ENCODE data around the gene TPST1.

Gene TPST1

DNA sequence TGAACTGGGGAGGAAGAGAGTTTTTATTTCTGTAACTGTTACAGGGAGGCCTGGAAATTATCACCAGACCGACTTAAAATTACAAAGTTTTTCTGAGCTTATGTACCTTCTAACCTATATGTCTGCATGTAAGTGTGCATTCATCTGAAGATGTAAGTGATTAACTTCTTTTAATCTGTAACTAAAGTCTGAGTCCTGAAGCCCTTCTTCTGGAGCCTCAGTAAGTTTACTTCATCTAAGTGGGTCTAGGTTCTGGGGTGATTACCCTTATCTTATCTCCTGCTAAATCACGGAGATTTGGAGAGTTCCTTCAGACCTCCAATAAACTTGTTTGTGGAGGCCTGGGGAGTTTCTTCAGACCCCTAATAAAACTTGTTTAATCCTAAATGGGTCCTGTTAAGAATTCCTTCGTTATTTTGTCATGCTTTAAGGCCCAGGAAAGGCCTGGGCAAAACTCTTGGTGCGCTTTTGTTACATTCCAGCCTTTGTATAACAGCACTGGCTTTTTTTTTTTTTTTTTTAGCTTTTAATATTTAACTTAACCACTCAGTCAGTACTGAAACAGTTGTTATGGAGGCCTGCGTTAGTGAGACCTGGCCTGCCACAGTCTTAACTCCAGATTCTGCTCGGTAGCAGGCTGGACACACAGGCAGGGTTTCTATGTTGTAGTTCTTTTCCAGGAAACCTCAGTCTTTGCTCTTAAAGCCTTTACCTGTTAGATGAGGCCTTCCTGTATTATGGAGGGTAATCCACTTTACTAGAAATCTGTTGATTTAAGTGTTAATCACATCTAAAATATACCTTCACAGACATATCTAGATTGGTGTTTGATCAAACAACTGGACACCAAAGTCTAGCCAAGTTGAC lies 33.0 kb downstream of the TPST1 start:
- no peak for TF ChIP-seq CTCF (IDR thresholded peaks at IDR 0.05; ENCODE audit: low read depth, low read length, missing control alignments)
- no peak for DNase-seq (ENCODE audit: extremely low read depth, low read depth)
- no peak overlapping the region for H3K4me3 ChIP-seq (replicated peaks; ENCODE audit: low read depth, low read length)

DNA sequence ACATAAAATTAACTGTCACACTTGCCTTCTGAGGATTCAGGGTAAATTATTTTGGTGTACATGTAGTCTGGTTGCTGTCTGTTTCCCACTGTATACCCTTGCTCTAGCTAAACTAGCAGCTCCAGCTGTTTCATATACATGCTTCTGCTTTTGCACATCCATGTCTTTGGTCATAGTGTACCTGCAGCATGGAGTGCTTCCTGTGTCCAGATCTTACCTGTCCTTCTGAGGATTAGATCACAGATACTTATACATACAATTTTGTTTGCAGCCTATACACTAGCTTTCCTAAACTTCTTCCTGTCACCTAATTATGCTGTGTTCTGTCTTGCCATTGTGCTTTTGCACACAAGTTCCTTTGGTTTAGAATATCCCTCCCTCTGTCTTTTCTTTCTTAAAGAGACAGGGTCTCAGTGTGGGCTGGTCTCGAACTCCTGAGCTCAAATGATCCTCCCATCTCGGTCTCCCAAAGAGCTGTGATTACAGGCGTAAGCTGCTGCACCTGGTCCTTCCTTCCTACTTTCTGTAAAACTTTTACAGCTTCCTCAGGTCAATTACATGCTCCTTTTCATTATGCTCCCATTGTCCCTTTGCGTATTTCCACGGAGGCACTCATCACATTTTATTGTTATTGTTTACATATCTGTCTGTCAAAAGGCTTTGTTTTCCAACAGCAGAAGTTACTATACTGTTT lies 33.8 kb downstream of the TPST1 start:
- no peak for TF ChIP-seq CTCF (IDR thresholded peaks at IDR 0.05; ENCODE audit: low read depth, low read length, missing control alignments)
- H3K4me3 ChIP-seq (replicated peaks; ENCODE audit: low read depth, low read length), result no peak overlapping the region
- DNase-seq (ENCODE audit: extremely low read depth, low read depth), result no peak

DNA sequence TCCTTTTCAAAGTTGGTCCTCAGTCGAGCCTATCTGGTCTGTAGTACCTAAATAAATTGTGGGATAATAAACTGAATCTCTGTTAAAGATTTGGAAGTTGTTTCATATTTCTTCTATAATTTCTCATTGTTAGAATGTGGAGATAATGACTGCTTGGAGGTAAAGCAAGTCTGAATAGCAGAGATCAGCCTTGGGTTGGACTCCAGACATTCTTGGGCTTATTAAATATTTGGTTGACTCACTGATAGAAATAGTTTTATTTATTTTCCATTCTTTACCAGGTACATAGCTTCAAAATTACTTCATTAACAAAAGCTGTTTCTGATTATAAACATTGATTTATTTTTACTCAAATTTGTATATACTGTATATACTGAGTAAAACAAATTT lies 34.3 kb downstream of the TPST1 start:
- DNase-seq (ENCODE audit: extremely low read depth, low read depth), result no peak
- H3K4me3 ChIP-seq (replicated peaks; ENCODE audit: low read depth, low read length), result no peak overlapping the region
- no peak for TF ChIP-seq CTCF (IDR thresholded peaks at IDR 0.05; ENCODE audit: low read depth, low read length, missing control alignments)

DNA sequence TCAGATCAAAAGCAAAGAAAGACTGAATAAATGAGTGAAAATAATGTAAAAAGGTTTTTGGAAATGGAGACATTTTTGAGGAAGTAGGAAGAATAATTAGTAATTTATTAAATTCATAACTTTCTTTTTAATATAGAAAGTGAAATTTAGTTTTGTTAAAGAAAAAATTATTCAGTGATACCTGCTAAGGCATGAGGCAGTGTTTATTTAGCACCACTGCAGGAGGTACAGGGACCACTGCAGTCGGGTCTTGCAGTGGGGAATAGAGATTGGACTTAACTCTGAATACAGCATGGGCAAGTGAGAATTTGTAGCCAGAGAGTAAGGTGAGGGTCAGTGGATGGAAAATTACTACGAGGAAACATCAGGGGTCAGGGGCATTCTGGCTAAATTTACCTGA lies 39.9 kb downstream of the TPST1 start:
- no peak for DNase-seq (ENCODE audit: extremely low read depth, low read depth)
- H3K4me3 ChIP-seq (replicated peaks; ENCODE audit: low read depth, low read length), result no peak overlapping the region
- TF ChIP-seq CTCF (IDR thresholded peaks at IDR 0.05; ENCODE audit: low read depth, low read length, missing control alignments), result no peak

DNA sequence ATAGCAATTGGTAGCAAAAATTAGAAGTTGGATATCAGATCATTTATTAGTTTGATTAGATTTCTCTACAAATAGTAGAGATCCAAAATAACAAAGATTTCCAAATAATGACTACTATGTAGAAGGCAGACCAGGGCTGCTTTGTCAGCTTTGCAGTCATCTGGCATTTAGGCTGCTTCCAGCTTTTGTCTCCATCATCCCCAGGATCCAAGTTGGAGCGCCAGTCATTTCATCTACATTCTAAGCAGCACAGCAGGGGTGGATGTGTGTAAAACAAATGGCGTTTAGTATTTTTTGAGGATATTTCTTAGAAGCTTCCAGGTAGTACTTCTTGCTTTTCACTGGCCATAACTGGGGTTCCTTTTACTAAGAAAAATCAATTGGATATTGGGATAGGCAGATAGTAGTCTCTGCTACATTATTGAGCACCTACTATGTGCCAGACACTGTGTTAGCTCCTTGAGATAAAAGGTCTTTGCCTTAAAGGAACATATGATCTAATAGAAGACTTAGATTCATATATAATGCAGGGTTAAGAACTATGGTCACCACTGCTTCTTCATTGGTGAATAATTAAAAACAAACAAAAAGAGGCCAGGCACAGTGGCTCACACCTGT lies 41.5 kb downstream of the TPST1 start:
- H3K4me3 ChIP-seq (replicated peaks; ENCODE audit: low read depth, low read length), result no peak overlapping the region
- TF ChIP-seq CTCF (IDR thresholded peaks at IDR 0.05; ENCODE audit: low read depth, low read length, missing control alignments), result no peak
- DNase-seq (ENCODE audit: extremely low read depth, low read depth), result no peak

DNA sequence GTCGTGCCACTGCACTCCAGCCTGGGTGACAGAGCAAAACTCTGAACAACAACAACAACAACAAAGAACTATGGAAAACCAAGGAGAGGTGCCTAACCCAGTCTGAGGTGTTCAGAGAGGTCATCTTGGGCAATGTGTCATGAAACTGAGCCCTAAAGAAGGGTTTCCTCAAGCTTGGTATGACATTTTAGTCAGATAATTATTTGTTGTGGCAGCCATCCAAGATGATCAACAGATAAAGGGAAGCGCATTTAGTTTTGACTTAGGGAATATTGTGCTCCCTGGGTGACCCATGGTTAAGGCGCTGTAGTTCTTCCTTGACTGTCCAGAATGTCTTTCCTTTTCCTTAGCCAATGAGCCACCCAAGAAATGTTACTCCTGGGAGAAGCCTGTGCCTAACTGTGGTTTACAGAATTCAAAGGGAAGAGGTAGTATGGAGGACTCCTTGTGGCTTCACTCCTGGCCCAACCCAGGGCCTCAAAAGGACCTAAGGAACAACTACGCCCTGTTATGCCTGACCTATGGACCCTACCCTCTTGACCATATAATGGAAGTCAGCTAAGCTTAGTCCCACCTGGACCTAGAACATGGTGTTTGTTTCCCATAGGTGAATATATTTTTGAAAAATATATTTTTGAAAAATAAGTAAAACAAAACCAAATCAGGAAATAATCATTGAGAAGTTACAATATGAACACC lies 42.4 kb downstream of the TPST1 start:
- no peak for DNase-seq (ENCODE audit: extremely low read depth, low read depth)
- no peak overlapping the region for H3K4me3 ChIP-seq (replicated peaks; ENCODE audit: low read depth, low read length)
- TF ChIP-seq CTCF (IDR thresholded peaks at IDR 0.05; ENCODE audit: low read depth, low read length, missing control alignments), result no peak
